Esophagus mucosa (tissue), 1 donor: Measurements from ENCODE around the gene PLCXD1. TPM values are rescaled to one million over a fixed set of nuclear protein-coding genes. Genes with fewer than 3 reads are reported as not detected.
"Not testable (repeated sequence)": the region's sequence is repeated elsewhere in the genome, so short reads cannot be mapped to it uniquely, and the experiment has no call there.

Source experiments
- ATAC-seq: fragments of 200-7000 bp; cut with Tn5 transposase; one replicate; pipeline ENCODE4 v1.9.1; 2020
- total RNA-seq: library from RNA; stranded (reverse); gene quantifications from one replicate; pipeline ENCODE4 v1.2.4, GENCODE V29; 2023
- donor health status: DM: yes; HTN: yes; CAD: no.

Gene PLCXD1
- total RNA-seq, 1 donor from 2014 or later, result 17.8 TPM

DNA sequence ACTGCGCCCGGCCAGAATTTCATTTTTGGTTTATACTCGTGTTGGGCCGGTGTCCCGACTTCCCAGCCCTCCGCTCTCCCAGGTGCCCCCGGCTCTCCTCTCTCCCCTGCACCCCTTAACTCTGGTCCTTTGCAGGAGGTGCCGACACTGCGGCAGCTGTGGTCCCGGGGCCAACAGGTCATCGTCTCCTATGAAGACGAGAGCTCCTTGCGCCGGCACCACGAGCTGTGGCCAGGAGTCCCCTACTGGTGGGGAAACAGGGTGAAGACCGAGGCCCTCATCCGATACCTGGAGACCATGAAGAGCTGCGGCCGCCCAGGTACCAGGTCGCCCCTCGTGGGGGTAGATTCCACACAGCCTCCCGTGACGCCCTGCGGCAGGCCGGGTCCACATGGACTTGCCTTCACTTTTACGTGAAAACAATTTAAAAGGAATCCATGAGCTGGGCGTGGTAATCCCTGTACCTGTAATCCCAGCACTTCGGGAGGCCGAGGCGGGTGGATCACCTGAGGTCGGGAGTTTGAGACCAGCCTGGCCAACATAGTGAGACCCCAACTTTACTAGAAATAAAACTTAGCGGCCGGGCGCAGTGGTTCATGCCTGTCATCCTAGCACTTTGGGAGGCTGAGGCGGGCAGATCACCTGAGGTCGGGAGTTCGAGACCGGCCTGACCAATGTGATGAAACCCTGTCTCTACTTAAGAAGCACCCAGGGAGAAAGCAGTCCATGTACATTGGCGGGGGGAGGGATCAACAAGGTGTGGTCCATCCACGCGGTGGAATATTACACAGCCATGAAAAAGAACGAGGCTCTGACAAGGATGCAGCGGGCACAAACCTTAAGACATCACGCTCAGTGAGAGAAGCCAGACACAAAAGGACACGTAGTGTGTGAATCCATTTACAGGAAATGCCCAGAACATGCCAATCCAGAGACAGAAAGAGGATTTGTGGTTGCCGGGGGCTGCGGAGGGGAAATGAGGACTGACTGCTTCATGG is 12.0 kb downstream of the PLCXD1 start:
- no peak for ATAC-seq

DNA sequence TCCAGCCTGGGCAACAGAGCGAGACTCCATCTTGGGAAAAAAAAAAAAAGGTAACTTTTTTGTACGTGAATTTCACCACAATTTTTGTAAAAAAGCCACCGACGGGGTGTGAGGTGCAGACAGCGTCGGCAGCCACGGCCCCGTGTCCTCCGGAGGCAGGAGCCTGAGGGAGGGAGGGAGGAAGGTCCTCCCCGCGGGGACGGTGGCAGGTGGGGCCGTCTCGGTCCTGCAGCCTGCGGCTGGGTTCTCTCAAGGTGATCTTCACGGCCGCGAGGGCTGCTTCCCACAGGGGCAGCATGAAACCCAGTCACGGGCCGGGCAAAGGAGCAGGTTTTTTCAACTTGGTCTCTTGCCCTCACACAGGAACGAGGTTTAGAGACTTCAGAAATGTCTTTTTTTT is 14.0 kb downstream of the PLCXD1 start:
- no peak for ATAC-seq

DNA sequence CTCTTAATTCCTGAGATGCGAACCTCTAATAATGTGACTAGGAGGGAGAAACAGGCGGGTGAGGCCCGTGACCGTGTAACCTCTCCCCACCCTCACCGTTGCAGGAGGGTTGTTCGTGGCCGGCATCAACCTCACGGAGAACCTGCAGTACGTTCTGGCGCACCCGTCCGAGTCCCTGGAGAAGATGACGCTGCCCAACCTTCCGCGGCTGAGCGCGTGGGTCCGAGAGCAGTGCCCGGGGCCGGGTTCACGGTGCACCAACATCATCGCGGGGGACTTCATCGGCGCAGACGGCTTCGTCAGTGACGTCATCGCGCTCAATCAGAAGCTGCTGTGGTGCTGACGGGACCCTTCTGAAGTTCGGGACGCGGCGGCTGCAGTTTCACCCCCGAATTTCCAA is 17.8 kb downstream of the PLCXD1 start:
- ATAC-seq, result peak; percentile 15

DNA sequence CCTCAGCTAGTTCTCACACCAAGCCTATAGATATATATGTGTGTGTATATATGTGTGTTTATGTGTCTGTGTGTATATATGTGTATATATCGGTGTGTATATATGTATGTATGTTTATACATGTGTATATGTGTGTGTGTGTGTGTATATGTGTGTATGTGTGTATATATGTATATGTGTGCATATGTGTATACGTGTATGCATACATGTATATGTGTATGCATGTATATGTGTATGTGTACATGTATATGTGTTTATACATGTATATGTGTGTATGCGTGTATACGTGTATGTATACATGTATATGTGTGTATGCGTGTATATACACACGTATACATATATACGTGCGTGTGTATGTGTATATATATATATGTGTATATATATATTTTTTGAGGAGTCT is 19.2 kb downstream of the PLCXD1 start:
- ATAC-seq, result peak; percentile 33

- ATAC-seq, result no peak
Measured at GRCh38 chrX:302975-303374, 21.8 kb downstream of the PLCXD1 start.

DNA sequence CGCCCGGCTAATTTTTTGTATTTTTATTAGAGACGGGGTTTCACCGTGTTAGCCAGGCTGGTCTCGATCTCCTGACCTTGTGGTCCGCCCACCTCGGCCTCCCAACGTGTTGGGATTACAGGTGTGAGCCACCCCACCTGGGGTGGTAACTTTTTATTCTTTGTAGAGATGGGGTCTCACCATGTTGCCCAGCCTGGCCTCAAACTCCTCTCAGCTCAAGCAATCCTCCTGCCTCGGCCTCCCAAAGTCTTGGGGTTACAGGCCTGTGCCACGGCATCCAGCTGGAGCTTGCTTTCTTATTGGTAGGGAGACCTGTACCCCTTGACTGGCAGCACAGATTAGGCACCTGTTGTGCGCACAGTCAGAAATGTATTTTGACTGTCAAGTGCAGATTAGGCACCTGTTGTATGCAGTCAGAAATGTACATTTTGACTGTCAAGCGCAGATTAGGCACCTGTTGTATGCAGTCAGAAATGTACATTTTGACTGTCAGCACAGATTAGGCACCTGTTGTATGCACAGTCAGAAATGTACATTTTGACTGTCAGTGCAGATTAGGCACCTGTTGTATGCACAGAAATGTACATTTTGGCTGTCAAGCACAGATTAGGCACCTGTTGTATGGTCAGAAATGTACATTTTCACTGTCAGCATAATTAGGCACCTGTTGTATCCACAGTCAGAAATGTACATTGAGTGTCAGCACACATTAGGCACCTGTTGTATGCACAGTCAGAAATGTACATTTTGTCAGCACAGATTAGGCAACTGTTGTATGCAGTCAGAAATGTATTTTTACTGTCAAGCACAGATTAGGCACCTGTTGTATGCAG is 24.8 kb downstream of the PLCXD1 start:
- ATAC-seq, result not testable (repeated sequence)

GRCh38 chrX:306614-307251 is 25.6 kb downstream of the PLCXD1 start:
- ATAC-seq, result not testable (repeated sequence)

- ATAC-seq, result peak; percentile 22
Measured at GRCh38 chrX:307261-308111, 26.3 kb downstream of the PLCXD1 start.

GRCh38 chrX:308821-309520 is 27.8 kb downstream of the PLCXD1 start:
- no peak for ATAC-seq

DNA sequence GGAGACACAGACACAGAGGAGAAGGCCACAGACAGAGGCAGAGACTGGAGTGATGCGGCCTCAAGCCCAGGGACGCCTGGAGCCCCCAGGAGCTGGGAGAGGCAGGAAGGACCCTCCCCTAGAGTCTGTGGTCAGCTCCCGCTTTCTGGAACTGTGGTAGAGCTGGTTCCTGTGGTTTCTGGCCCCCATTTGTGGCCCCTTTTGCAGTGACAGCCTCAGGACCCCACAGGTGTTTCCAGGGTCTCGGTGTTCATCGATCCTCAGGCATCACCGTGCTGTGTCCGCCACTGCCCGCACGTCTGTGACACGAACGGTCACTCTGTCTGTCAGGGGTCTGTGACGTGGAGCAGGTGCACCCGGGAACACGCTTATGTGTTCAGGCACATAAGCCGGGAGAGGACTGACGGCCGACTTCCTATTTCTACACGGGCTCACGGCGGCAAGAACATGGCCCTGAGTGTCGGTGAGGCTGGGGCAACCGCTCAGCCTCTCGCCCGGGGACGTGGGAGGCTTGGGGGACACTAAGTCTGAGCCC is 29.5 kb downstream of the PLCXD1 start:
- ATAC-seq, result no peak

DNA sequence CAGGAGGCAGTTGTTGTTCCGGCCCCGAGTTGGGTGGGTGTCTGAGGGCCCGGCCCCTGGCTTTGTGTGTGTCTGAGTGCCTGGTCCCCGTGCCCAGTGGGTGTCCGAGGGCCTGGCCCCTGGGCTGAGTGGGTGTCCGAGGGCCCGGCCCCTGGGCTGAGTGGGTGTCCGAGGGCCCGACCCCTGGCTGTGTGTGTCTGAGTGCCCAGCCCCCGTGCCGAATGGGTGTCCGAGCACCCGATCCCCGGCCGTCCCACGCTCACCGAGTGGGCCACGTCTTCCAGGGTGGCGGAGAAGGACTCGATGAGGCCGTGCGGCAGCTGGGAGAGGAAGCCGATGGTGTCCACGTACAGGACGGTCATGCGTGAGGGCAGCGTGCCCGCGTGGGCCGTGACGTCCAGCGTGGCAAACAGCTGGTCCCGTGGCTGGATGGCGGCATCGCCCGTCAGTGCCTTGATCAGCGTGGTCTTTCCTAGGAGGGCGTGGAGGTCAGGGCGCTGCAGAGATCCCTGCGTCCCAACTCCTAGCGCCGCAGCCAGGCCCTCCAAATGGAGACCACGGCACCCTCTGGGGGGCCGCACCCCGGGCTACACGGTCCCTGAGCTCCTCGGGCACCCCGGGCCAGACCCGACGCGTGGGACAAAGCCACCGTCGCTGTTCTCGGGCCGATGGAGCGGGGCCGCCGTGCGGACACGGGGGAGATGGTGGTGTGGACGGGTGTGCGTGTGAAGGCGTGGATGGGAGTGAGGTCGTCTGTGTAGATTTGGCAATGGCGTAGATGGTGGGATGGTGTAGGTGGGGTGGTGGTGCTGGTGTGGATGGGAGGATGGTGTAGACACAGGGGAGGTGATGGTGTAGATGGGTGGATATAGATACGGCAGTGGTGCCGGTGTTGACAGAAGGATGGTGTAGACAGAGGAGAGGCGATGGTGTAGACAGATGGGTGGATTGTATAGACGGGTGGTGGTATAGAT is 30.3 kb downstream of the PLCXD1 start:
- peak; percentile 24 for ATAC-seq

DNA sequence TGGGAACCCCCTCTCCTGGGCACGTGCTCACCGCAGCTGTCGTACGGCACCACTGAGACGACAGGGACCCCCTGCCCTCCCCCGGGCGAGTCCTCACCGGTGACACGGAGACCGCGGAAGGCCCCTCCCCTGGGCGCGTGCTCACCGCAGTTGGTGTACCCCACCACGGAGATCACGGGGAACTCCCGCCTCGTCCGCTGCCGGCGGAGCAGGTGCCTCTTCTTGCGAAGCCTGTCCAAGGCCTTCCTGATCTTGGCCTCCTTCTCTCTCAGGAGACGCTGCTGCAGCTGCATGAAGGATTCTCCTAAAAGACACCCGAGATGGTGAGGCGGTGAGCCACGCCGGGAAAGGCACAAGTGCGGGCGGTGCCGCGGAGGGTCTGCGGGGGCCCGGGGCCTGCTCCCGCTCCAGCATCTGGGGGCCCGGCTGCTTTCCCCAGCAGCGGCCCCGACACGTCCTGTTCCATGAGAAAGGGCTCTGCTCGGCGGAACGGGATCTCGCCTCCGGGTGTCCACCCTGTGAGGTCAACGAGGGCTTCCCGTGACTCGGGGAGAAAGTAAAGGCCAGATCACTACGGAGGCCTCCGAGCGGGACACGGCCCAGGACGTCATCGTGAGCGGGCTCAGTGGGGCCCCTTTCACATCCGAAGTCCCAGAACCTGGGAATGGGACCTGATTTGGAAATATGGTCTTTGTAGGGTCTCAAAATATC is 31.6 kb downstream of the PLCXD1 start:
- ATAC-seq, result no peak

DNA sequence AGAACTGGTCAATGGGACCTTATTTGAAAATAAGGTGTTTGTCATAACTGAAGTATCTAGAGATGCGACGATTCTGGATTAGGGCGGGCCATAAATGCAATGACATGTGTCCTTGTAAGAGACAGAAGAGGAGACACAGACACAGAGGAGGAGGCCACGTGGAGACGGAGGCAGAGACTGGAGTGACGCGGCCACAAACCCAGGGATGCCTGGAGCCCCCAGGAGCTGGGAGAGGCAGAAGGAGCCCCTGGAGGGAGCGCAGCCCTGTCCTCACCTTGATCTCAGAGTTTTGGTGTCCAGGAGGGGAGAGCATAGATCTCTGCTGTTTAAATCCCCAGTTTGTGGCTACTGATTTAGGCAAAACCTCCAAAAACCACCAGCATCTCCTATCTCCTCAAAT is 32.4 kb downstream of the PLCXD1 start:
- no peak for ATAC-seq

- ATAC-seq, result no peak
Measured at GRCh38 chrX:314049-314448, 32.9 kb downstream of the PLCXD1 start.

- no peak for ATAC-seq
Measured at GRCh38 chrX:314781-315595, 33.8 kb downstream of the PLCXD1 start.

DNA sequence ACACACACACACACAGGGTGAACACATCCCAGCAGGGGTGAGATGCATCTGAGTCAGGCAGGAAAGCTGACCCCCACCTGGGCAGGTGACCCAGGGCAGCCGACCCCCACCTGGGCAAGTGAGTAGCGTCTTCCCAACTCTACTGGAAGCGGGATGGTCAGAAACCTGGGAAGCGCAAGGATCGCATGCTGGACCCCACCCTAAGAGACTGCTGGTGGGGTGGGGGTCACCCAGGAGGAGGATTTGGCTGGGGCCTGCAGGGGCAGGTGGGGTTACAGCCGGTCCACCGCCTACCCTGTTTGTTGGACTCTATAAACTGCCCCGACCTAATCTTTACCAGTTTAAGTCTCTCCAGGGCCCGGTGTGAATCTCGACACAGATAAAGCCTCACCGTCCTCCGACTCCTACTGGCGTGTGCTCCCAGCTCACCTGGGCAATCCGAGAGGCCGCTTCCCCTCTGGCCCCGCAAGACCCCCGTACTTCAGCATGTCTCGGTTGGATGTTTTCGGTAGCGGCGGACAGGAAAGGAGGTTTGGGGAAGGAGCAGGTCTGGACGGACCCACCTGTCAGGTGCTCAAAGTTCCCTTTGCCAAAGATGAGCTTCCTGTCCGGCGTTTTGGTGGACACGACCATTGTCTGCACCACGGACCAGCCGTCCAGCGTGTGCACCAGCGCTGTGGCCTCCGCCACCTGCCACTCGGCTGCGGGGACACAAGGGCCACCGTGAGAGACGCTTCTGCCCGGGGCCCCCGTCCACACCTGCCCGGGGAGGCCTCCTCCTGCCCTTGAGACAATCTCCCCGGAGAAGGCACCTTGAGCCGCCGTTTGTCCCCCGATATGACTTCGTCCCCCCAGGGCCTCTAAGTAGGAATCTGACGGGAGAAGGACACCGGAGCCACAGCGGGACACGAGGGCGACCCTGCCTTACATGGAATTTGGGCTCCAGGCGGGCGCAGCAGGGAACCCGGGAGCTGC is 35.5 kb downstream of the PLCXD1 start:
- no peak for ATAC-seq
